H7 (cell line): ENCODE results near the gene CACNA1B. TPM values are rescaled to one million over a fixed set of nuclear protein-coding genes. Genes with fewer than 3 reads are reported as not detected.
A peak's percentile ranks its signal among the peaks of the same experiment; 100 is the strongest.

Experiments
- DNase-seq: peaks from one replicate; pipeline ENCODE4 v3.0.0; 2012
- H3K27me3 ChIP-seq: 2 replicates; pipeline ENCODE4 v1.6.0; 2011; ENCODE audit warnings: mild to moderate bottlenecking, low read length; ENCODE audit not compliant: control insufficient read depth, insufficient read depth
- H3K36me3 ChIP-seq: replicated peaks from 2 replicates; pipeline ENCODE4 v1.5.1; 2011; ENCODE audit warnings: low read length; ENCODE audit not compliant: control insufficient read depth, insufficient read depth
- H3K4me3 ChIP-seq: 2 replicates; pipeline ENCODE4 v1.5.1; 2011; ENCODE audit warnings: low read depth, mild to moderate bottlenecking, control low read depth, low read length, moderate library complexity; ENCODE audit not compliant: insufficient read depth
- total RNA-seq: library from RNA; depleted of rRNA; stranded (reverse); fragments of >200 nt; shearing (Covaris generic); gene quantifications from 2 replicates; pipeline ENCODE4 v1.2.3, GENCODE V29; 2014

CACNA1B gene
- total RNA-seq, 1 experiment from 2014 or later = 1.4 TPM

GRCh38 chr9:138049085-138049778 is 171.7 kb downstream of the CACNA1B start:
- Histone ChIP-seq H3K4me3 (no peak overlapping the region), H3K36me3 (no peaks in the 10 kb centered on the region; the same call in 1 of the 2 replicates), H3K27me3 (no peaks in the 10 kb centered on the region)
- DNase-seq = peak; percentile 31

- peak; percentile 52 for DNase-seq
- Histone ChIP-seq H3K4me3 (no peak overlapping the region), H3K36me3 (no peaks in the 10 kb centered on the region; the same call in 1 of the 2 replicates), H3K27me3 (no peaks in the 10 kb centered on the region)
Observed at GRCh38 chr9:138049779-138050471, 172.3 kb downstream of the CACNA1B start.

GRCh38 chr9:138050472-138051330 is 173.1 kb downstream of the CACNA1B start:
- Histone ChIP-seq H3K4me3 (no peak overlapping the region), H3K27me3 (no peaks in the 10 kb centered on the region)
- peak; percentile 38 for DNase-seq

GRCh38 chr9:138051586-138052321 is 174.2 kb downstream of the CACNA1B start:
- peak; percentile 20 for DNase-seq
- Histone ChIP-seq H3K27me3 (no peaks in the 10 kb centered on the region), H3K4me3 (no peak overlapping the region), H3K36me3 (no peaks in the 10 kb centered on the region; the same call in 1 of the 2 replicates)

More at GRCh38 chr9:138050472-138051330, 173.1 kb downstream of the CACNA1B start:
- no peaks in the 10 kb centered on the region; the same call in 1 of the 2 replicates for H3K36me3 ChIP-seq

- peak; percentile 16 for DNase-seq
- no peaks in the 10 kb centered on the region for H3K27me3 ChIP-seq
- H3K36me3 ChIP-seq = no peaks in the 10 kb centered on the region; the same call in 1 of the 2 replicates
- no peak overlapping the region for H3K4me3 ChIP-seq
Observed at GRCh38 chr9:138052322-138052615, 174.7 kb downstream of the CACNA1B start.

GRCh38 chr9:138052635-138053320 is 175.2 kb downstream of the CACNA1B start:
- no peaks in the 10 kb centered on the region for H3K27me3 ChIP-seq
- no peaks in the 10 kb centered on the region; the same call in 1 of the 2 replicates for H3K36me3 ChIP-seq
- H3K4me3 ChIP-seq = no peak overlapping the region
- no peak for DNase-seq

GRCh38 chr9:138053321-138053868 is 175.8 kb downstream of the CACNA1B start:
- no peak overlapping the region for H3K4me3 ChIP-seq
- no peaks in the 10 kb centered on the region for H3K27me3 ChIP-seq
- peak; percentile 81 for DNase-seq
- no peaks in the 10 kb centered on the region; the same call in 1 of the 2 replicates for H3K36me3 ChIP-seq

GRCh38 chr9:138053996-138054752 is 176.6 kb downstream of the CACNA1B start:
- DNase-seq = peak; percentile 33
- Histone ChIP-seq H3K36me3 (no peaks in the 10 kb centered on the region; the same call in 1 of the 2 replicates), H3K4me3 (no peak overlapping the region), H3K27me3 (no peaks in the 10 kb centered on the region)

GRCh38 chr9:138057726-138058125 is 180.1 kb downstream of the CACNA1B start:
- Histone ChIP-seq H3K4me3 (no peak overlapping the region), H3K27me3 (no peaks in the 10 kb centered on the region), H3K36me3 (no peaks in the 10 kb centered on the region; the same call in 1 of the 2 replicates)
- DNase-seq = no peak

- Histone ChIP-seq H3K27me3 (no peaks in the 10 kb centered on the region), H3K4me3 (no peak overlapping the region), H3K36me3 (no peaks in the 10 kb centered on the region; the same call in 1 of the 2 replicates)
- no peak for DNase-seq
Observed at GRCh38 chr9:138058181-138058580, 180.6 kb downstream of the CACNA1B start.

GRCh38 chr9:138059196-138059595 is 181.6 kb downstream of the CACNA1B start:
- Histone ChIP-seq H3K4me3 (no peak overlapping the region), H3K36me3 (no peaks in the 10 kb centered on the region; the same call in 1 of the 2 replicates), H3K27me3 (no peaks in the 10 kb centered on the region)
- no peak for DNase-seq

GRCh38 chr9:138060365-138060764 is 182.8 kb downstream of the CACNA1B start:
- DNase-seq = no peak
- Histone ChIP-seq H3K4me3 (no peak overlapping the region), H3K36me3 (no peaks in the 10 kb centered on the region; the same call in 1 of the 2 replicates), H3K27me3 (no peaks in the 10 kb centered on the region)

GRCh38 chr9:138060881-138061280 is 183.3 kb downstream of the CACNA1B start:
- Histone ChIP-seq H3K4me3 (no peak overlapping the region), H3K27me3 (no peaks in the 10 kb centered on the region), H3K36me3 (no peaks in the 10 kb centered on the region; the same call in none of the 2 replicates)
- no peak for DNase-seq
